SJCRH30 (cell line): ENCODE measurements around the gene RPGRIP1L. TPM values are rescaled to one million over a fixed set of nuclear protein-coding genes. Genes with fewer than 3 reads are reported as not detected.
"Not testable (repeated sequence)": the region's sequence is repeated elsewhere in the genome, so short reads cannot be mapped to it uniquely, and the experiment has no call there.

Experiments used
- DNase-seq, 2 experiments: peaks; one replicate each; pipeline ENCODE4 v3.0.0-alpha.2; 2015 to 2020
- H3K27ac ChIP-seq: fragments of 250-450 bp; sonication (Bioruptor Pico); 2 replicates; pipeline ENCODE4 v1.5.1; 2020; ENCODE audit warnings: mild to moderate bottlenecking, moderate library complexity
- H3K27me3 ChIP-seq: fragments of 250-450 bp; sonication (Bioruptor Pico); 2 replicates; pipeline ENCODE4 v1.5.1; 2020; ENCODE audit warnings: mild to moderate bottlenecking, moderate library complexity
- H3K36me3 ChIP-seq: fragments of 250-450 bp; sonication (Bioruptor Pico); 2 replicates; pipeline ENCODE4 v1.5.1; 2020; ENCODE audit warnings: mild to moderate bottlenecking, moderate library complexity
- H3K4me1 ChIP-seq: fragments of 250-450 bp; sonication (Bioruptor Pico); 2 replicates; pipeline ENCODE4 v1.5.1; 2020; ENCODE audit warnings: mild to moderate bottlenecking, moderate library complexity
- H3K4me3 ChIP-seq: fragments of 250-450 bp; sonication (Bioruptor Pico); 2 replicates; pipeline ENCODE4 v1.5.1; 2020; ENCODE audit warnings: mild to moderate bottlenecking, moderate library complexity
- H3K9me3 ChIP-seq: fragments of 250-450 bp; sonication (Bioruptor Pico); replicated peaks from 2 replicates; pipeline ENCODE4 v1.5.1; 2020; ENCODE audit warnings: mild to moderate bottlenecking, moderate library complexity
- total RNA-seq: library from RNA; depleted of rRNA; stranded (reverse); fragments of >200 nt; shearing (Covaris generic); gene quantifications from 2 replicates; pipeline ENCODE4 v1.2.3, GENCODE V29; 2014

Gene RPGRIP1L
- total RNA-seq, 1 experiment from 2014 or later, result 26.9 TPM

DNA sequence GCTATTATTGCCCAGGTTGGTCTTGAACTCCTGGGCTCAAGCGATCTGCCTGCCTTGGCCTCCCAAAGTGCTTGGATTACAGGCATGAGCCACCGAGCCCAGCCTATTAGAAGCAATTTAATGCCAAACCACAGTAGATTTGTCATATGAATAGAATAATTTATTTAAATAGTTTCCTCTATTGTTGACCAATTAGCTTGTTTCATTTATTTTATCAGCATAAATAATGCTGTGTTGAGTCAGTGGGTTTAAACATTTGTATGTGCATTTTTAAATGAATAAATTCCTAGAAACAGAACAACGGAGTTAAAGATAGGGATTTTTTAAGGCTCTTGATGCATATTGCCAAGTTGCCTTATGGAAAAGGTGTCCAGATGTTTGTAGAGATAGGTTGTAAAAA is 27.0 kb upstream of the RPGRIP1L start:
- H3K4me1 ChIP-seq, result peaks cover 3% of the 10 kb centered on the region; the same call in 1 of the 2 replicates
- H3K9me3 ChIP-seq, result no peaks in the 10 kb centered on the region
- DNase-seq, result no peak
- H3K27me3 ChIP-seq, result no peaks in the 10 kb centered on the region
- H3K27ac ChIP-seq, result no peak overlapping the region
- H3K4me3 ChIP-seq, result no peak overlapping the region
- H3K36me3 ChIP-seq, result no peaks in the 10 kb centered on the region

DNA sequence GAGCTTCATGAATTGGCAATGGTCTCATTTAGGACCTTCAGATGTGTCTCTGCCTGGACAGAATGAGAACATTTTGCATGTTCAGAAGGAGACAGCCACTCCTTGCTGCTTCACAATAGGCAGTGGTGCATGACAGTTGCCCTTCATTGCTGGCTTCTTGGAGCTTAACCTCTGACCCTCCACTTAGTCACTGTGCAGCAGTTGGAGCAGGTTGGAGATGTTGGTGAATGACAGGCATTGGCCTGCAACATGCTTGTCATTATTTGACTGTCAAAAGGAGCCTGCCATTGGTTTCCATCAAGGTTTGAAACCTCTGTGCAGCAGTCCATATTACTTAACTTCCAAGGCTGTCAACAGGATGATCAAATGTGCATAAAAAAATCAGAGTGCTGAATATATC is 23.0 kb upstream of the RPGRIP1L start:
- H3K4me1 ChIP-seq, result peaks cover 3% of the 10 kb centered on the region; the same call in 1 of the 2 replicates

DNA sequence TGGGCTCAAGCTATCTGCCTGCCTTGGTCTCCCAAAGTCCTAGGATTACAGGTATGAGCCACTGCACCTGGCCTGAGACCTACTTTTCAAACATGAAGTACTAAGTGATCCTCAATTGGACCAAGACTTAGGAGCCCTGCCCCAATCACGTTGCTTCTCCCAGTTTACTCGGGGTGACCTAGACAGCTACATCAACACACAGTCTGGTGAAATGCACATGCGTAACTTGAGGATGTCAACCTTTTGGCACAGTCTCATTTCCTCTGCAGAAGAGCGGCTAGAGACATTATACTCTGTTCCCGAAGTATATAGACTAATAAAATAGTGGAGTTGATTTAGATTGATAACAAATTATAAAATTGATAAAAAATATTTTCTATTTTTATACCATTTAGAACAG is 17.4 kb upstream of the RPGRIP1L start:
- no peaks in the 10 kb centered on the region for H3K27me3 ChIP-seq
- H3K27ac ChIP-seq, result no peak overlapping the region
- no peaks in the 10 kb centered on the region; the same call in 1 of the 2 replicates for H3K36me3 ChIP-seq
- no peaks in the 10 kb centered on the region for H3K4me1 ChIP-seq
- H3K9me3 ChIP-seq, result no peaks in the 10 kb centered on the region
- DNase-seq, result no peak
- H3K4me3 ChIP-seq, result no peak overlapping the region

More for the DNA sequence above, 23.0 kb upstream of the RPGRIP1L start:
- no peak overlapping the region for H3K27ac ChIP-seq
- H3K9me3 ChIP-seq, result no peaks in the 10 kb centered on the region
- no peaks in the 10 kb centered on the region for H3K36me3 ChIP-seq
- peak; percentile 13 to 36 for DNase-seq
- no peaks in the 10 kb centered on the region for H3K27me3 ChIP-seq
- no peak overlapping the region for H3K4me3 ChIP-seq

DNA sequence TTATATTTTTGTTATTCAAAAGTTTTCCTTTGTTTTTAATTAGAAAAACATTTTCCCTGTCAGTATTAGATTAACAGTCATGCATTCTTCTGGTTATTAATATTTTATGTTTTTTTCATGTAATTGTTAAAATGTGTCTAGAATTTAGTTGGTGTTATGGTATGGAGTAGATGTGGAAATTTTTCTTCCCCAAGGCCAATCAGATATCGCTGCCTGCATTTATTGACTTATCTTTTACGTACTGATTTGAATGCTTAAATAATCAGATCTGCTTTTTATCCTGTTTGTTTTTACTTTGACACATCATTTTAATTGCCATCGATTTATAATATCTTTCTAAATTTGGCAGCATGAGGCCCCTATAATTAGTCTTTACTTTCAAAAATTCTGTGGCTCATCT is 13.9 kb upstream of the RPGRIP1L start:
- H3K27me3 ChIP-seq, result no peaks in the 10 kb centered on the region
- peaks cover 8% of the 10 kb centered on the region; the same call in 1 of the 2 replicates for H3K4me1 ChIP-seq
- H3K4me3 ChIP-seq, result no peak overlapping the region
- no peak for DNase-seq
- H3K36me3 ChIP-seq, result no peaks in the 10 kb centered on the region; the same call in 1 of the 2 replicates
- H3K9me3 ChIP-seq, result no peaks in the 10 kb centered on the region
- no peak overlapping the region for H3K27ac ChIP-seq

DNA sequence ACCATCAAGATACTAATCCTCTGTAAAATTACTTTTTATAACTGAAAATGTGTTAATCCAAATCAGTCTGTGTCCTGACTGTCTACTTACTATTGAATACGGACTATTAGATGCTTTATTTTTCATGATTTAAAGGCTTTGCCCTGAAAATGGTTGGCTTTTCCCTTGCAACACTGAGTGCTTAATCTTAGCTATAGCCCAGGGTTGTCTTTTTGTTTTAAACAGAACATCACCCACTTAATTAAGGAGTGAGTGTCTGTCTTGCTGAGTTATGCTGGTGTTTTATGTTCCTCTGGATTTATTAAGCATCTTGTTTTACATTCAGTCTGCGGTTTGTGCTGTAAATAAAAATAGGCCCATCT is 11.3 kb upstream of the RPGRIP1L start:
- no peak overlapping the region for H3K4me3 ChIP-seq
- no peak overlapping the region for H3K27ac ChIP-seq
- H3K27me3 ChIP-seq, result no peaks in the 10 kb centered on the region
- peaks cover 8% of the 10 kb centered on the region; the same call in 1 of the 2 replicates for H3K4me1 ChIP-seq
- no peaks in the 10 kb centered on the region; the same call in 1 of the 2 replicates for H3K36me3 ChIP-seq
- no peaks in the 10 kb centered on the region for H3K9me3 ChIP-seq
- DNase-seq, result no peak

DNA sequence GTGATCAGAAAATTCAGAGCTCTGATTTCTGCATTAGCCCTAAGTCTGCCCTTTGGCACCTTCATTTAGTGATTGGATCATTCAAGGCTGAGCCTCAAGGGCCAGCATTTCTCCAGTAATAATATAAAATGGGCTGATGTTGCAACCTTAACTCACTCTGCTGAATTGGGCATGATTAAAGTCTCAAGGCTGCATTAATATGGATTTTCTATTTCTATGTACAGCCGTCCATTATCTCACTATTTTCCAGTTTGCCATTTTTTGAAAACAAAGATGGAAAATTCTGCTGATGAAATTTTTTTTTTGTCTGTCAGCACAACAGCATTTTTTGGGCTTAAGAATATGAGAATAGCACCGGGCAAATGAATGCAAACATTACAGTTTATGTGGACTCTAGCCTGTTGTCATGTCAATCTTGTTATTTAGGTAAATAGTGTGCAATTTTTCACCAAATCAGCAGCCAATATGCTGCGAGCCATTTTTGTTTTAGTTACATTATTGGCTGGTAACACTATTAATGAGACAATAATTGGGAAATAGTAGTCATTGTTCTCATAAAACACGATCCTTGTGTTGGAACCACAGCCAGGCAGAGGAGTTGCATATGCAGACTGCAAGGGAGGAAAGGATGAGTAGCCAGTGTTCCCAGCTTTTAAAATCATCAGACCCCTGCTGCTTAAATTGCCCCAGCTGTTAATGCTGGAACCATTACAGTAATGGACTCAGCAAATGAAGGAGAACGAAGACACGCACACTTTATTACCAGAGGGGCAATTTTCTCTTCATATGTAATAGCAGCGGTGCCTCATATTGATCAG is 10.8 kb upstream of the RPGRIP1L start:
- peak; percentile 24 to 53 for DNase-seq
- no peak overlapping the region for H3K27ac ChIP-seq
- H3K4me3 ChIP-seq, result no peak overlapping the region
- peaks cover 8% of the 10 kb centered on the region; the same call in 1 of the 2 replicates for H3K4me1 ChIP-seq
- no peaks in the 10 kb centered on the region for H3K27me3 ChIP-seq
- no peaks in the 10 kb centered on the region for H3K9me3 ChIP-seq
- no peaks in the 10 kb centered on the region; the same call in 1 of the 2 replicates for H3K36me3 ChIP-seq

DNA sequence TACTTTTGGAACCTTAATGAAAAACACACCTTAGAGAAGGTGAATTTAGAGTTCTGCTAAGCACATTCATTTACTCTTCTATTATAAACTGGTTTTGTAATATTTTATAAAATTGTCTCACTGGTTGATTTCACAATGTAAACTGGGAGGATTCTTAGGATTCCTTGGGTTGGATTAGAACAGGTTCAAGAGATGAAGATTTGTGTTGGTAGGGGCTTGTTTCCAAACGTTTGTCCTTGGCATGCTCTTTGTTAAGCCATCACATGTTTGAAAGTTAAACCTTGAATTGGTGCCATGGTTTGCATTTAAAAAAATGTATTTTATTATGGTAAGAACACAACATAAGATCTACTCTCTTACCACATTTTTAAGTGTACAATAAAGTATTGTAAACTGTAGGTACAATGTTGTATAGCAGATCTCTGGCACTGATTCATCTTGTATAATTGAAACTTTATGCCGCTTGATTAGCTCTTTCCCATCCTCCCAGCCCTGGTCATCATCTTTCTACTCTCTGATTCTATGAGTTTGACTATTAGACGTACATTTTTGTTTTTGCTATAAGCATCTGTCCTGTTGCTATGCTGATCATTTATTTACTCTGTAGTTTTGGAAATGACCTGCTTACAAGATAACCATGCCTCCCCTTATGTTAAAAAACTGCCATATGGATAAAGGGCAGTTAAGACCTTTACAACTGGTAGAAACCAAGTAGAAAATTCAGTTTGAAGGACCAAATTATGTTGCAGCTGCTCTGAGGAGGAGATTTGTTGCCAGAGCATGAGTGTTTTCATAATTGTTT is 9.9 kb upstream of the RPGRIP1L start:
- no peak overlapping the region for H3K4me3 ChIP-seq
- H3K9me3 ChIP-seq, result no peaks in the 10 kb centered on the region
- peaks cover 8% of the 10 kb centered on the region; the same call in 1 of the 2 replicates for H3K4me1 ChIP-seq
- DNase-seq, result no peak
- H3K27me3 ChIP-seq, result no peaks in the 10 kb centered on the region
- no peak overlapping the region for H3K27ac ChIP-seq
- H3K36me3 ChIP-seq, result no peaks in the 10 kb centered on the region

DNA sequence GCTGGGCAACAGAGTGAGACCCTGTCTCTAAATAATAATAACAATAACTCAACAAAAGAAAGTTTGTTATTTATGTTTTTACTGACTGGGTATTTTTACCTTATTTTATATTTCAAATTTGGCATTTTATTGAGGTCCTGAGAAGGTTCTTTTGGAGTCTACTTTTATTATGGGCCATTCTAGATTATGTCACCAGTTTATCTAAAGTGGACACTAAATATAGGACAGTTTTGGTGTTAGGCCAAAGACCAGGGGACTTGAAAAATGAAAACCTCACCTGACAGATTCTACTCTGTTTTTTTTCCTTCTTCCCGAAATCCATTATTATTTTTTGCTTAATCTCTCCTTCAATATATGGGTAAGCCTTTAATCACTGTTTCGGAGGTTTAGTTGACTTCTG is 8.4 kb upstream of the RPGRIP1L start:
- Histone ChIP-seq H3K4me3 (no peak overlapping the region), H3K27me3 (no peaks in the 10 kb centered on the region), H3K36me3 (no peaks in the 10 kb centered on the region; the same call in 1 of the 2 replicates), H3K27ac (no peak overlapping the region), H3K9me3 (no peaks in the 10 kb centered on the region), H3K4me1 (peaks cover 8% of the 10 kb centered on the region; the same call in 1 of the 2 replicates)
- DNase-seq, result no peak

DNA sequence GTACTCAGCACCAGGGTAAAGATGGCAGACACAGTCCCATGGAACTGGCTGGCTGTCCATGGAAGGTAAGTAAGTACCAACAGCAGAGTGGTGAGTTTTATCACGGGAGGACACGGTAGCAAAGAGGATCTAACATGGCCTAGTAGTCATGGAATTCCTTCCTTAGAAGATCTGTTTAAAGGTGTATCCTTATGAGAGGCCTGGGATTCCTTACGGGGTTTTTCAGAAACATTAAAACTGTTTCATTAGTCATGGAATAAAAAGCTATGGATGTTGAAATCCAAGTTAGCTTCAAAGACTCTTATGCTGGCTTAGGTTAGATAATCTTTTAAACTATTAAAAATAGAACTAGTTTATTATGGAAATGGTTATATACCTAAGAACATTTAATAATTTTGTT is 7.7 kb upstream of the RPGRIP1L start:
- Histone ChIP-seq H3K4me3 (no peak overlapping the region), H3K9me3 (no peaks in the 10 kb centered on the region), H3K4me1 (peaks cover 8% of the 10 kb centered on the region; the same call in 1 of the 2 replicates), H3K27ac (no peak overlapping the region), H3K36me3 (no peaks in the 10 kb centered on the region; the same call in 1 of the 2 replicates), H3K27me3 (no peaks in the 10 kb centered on the region)
- DNase-seq, result no peak

DNA sequence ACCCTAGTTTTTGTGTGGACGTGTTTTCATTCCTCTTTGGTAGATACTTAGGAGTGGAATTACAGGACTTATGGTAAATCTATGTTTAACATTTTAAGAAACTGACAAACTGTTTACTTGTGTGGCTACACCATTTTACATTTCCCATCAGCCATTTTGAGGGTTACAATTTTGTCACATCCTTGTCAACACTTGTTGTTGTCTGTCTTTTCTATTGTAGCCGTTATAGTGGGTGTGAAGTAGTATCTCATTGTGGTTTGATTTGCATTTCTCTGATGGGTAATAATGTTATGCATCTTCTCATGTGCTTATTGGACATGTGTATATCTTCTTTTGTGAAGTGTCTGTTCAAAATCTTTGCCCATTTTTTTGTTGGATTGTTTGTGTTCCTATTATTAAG is 4.8 kb upstream of the RPGRIP1L start:
- Histone ChIP-seq H3K9me3 (no peaks in the 10 kb centered on the region), H3K4me1 (no peaks in the 10 kb centered on the region), H3K4me3 (no peak overlapping the region), H3K36me3 (no peaks in the 10 kb centered on the region; the same call in 1 of the 2 replicates), H3K27ac (no peak overlapping the region), H3K27me3 (no peaks in the 10 kb centered on the region)
- no peak for DNase-seq

DNA sequence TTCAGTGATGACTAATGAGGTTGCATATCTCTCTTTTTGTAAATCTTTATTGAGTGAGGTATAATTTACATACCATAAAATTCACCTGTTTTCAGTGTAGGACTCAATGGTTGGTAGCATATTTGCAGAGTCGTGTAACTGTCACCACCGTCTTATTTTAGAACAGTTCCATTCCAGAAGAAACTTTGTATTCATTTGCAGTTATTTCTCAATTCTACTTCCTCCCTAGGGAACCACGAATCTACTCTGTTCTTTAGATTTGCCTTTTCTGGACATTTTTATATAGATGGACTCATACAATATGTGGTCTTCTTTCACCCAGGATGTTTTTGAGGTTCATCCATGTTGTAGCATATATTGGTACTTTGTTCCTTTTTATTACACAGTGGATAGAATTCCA is 4.0 kb upstream of the RPGRIP1L start:
- DNase-seq, result no peak
- H3K27ac ChIP-seq, result no peak overlapping the region
- H3K4me3 ChIP-seq, result no peak overlapping the region
- no peaks in the 10 kb centered on the region for H3K27me3 ChIP-seq
- no peaks in the 10 kb centered on the region for H3K9me3 ChIP-seq
- H3K4me1 ChIP-seq, result no peaks in the 10 kb centered on the region
- no peaks in the 10 kb centered on the region; the same call in 1 of the 2 replicates for H3K36me3 ChIP-seq

DNA sequence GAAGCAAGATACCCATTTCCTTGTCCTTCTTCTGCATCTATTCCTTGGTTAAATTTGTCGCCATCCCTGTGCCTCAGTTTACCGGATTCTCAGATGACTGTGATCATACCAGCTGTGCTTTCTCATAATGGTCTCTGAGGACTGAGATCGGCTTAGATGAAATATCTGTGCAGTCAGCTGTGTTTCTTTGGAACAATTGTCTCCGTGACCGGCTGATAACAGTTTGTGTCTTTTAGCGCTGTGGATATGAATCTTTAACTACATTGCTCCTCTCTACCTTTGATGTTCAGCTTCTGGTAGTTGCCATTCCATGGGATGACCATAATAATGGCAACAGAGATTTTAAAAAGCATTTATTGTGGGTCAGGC is 770 bp upstream of the RPGRIP1L start:
- H3K4me1 ChIP-seq, result no peaks in the 10 kb centered on the region

DNA sequence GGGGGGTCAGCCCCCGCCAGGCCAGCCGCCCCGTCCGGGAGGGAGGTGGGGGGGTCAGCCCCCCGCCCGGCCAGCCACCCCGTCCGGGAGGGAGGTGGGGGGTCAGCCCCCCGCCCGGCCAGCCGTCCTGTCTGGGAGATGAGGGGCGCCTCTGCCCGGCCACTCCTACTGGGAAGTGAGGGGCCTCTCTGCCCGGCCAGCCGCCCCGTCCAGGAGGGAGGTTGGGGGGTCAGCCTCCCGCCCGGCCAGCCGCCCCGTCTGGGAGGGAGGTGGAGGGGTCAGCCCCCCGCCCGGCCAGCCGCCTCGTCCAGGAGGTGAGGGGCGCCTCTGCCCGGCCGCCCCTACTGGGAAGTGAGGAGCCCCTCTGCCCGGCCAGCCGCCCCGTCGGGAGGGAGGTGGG is 5.4 kb downstream of the RPGRIP1L start:
- not testable (repeated sequence) for H3K27me3 ChIP-seq, DNase-seq, H3K4me3 ChIP-seq, H3K9me3 ChIP-seq, H3K27ac ChIP-seq, H3K4me1 ChIP-seq
- peaks cover 31% of the 10 kb centered on the region for H3K36me3 ChIP-seq

More for the DNA sequence above, 770 bp upstream of the RPGRIP1L start:
- no peak for DNase-seq
- no peaks in the 10 kb centered on the region for H3K27me3 ChIP-seq
- peak overlapping the region; percentile 76 for H3K27ac ChIP-seq
- H3K36me3 ChIP-seq, result peaks cover 4% of the 10 kb centered on the region
- peak overlapping the region; percentile 79 for H3K4me3 ChIP-seq
- no peaks in the 10 kb centered on the region for H3K9me3 ChIP-seq

DNA sequence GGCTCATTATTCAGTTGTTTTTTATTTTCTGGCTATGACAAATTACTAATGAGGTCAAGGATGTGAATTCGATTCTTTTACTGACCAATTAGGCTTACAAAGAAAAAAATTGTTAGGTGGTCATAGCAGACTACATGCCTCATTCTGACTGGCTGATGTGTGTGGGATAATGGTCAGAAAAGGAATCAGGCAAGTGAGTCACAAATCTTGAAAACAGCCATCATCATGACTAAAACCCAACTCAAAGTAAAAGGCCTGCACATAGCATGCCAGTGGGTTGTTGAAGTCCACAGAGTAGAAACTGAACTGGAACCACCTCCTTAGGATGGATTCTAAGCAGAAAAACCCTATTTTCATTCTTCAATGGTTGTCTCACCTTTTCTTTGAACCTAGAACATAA is 8.6 kb downstream of the RPGRIP1L start:
- Histone ChIP-seq H3K9me3 (0 out of 2 replicates have a peak, but pooled peaks cover 3% of the 10 kb centered on the region), H3K27ac (no peak overlapping the region), H3K27me3 (no peaks in the 10 kb centered on the region), H3K4me3 (no peak overlapping the region), H3K36me3 (peaks cover 39% of the 10 kb centered on the region), H3K4me1 (no peaks in the 10 kb centered on the region)
- DNase-seq, result no peak

DNA sequence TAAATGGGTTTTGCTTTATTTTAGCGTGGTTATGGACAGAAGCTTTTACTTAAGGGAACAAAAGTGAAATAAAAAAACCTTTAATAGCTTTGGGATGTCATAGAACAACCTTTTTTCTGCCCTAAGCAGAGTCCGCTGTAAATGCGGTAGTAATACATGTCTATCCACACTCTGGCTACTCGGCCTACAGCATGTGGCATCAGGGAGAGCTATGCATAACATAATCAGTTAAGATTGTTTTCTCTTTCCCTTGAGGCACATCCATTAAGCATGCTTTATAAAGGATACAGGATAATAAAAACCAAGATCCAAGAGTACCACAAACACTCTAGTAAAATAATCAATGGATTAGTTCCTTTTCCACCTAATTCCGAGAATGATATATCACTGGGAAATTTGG is 10.3 kb downstream of the RPGRIP1L start:
- H3K4me1 ChIP-seq, result no peaks in the 10 kb centered on the region
- no peak overlapping the region for H3K4me3 ChIP-seq
- H3K27ac ChIP-seq, result no peak overlapping the region
- H3K27me3 ChIP-seq, result no peaks in the 10 kb centered on the region
- no peak for DNase-seq
- H3K36me3 ChIP-seq, result peaks cover 38% of the 10 kb centered on the region
- H3K9me3 ChIP-seq, result 0 out of 2 replicates have a peak, but pooled peaks cover 3% of the 10 kb centered on the region
